ENCODE results near the gene MACROD1. TPM values are rescaled to one million over a fixed set of nuclear protein-coding genes. Genes with fewer than 3 reads are reported as not detected.

The MACROD1 gene
- total and polyA plus RNA-seq, 10 of the 15 experiments (the other 5 are each of a cell fraction or from before 2014, with no cell fraction given): 1.2 to 22.7 (median 11.3) TPM; not detected in 1

GRCh38 chr11:63961608-63962412, 204.1 kb downstream of the MACROD1 start:
- no TSS peak for BruUV-seq (replicated peaks)
- Histone ChIP-seq H3K9me3 (replicated peaks; ENCODE audit: control insufficient read depth, insufficient read depth, low read length) (no peaks in the 10 kb centered on the region), H4K20me1 (ENCODE audit: control insufficient read depth, insufficient read depth) (no peaks in the 10 kb centered on the region), H3K27ac (ENCODE audit: control insufficient read depth, insufficient read depth) (peak overlapping the region; percentile 39; the same call in 1 of the 2 replicates), H3K9ac (ENCODE audit: control insufficient read depth, insufficient read depth, low read length) (no peak overlapping the region), H3K79me2 (ENCODE audit: control insufficient read depth, insufficient read depth, low read length) (no peaks in the 10 kb centered on the region), H3K4me3 (no peak overlapping the region), H2AFZ (ENCODE audit: control insufficient read depth, low read depth, low read length) (no peak overlapping the region), H3K4me1 (ENCODE audit: control insufficient read depth, insufficient read depth, low read length) (peaks cover 15% of the 10 kb centered on the region), H3K27me3 (replicated peaks in 1 of 2; ENCODE audit: control insufficient read depth in 2 of 2, insufficient read depth in 2 of 2, low read length in 1 of 2) (no peaks in the 10 kb centered on the region), H3K4me2 (ENCODE audit: control insufficient read depth, insufficient read depth) (peak overlapping the region; percentile 54; the same call in 1 of the 2 replicates), H3K36me3 (ENCODE audit: control insufficient read depth in 2 of 2, insufficient read depth in 2 of 2, low read length in 1 of 2) (peaks cover 0 to 2% of the 10 kb centered on the region in 2 experiments; a peak in 2 of 4 replicates)
- ATAC-seq (no peak), FAIRE-seq (no peak), DNase-seq (ENCODE audit: low read depth, low spot score) (no peak)
- 48% methylated on average over 17 of the region's 19 CpGs for WGBS (ENCODE audit: insufficient coverage, insufficient replicate concordance, low lambda C conversion rate, missing lambda C conversion rate)
- RAD21 ChIA-PET (ENCODE audit: unreplicated experiment): no interaction called here
- CTCF ChIA-PET: interaction anchor here (1.8 kb wide), 1 partner anchor 10 kb away, joined by 6 read pairs; no protein-coding TSS in a partner anchor
- in situ Hi-C loops (cut with MboI): no loop called here
- POLR2A ChIA-PET: interaction anchor here (0.6 to 1.9 kb wide), 5 partner anchors 9 to 1037 kb away, joined by 3 to 6 read pairs (median 4); partner anchors contain the start of gene NAA40
- intact Hi-C loops (cut with micrococcal nuclease; ENCODE audit: unreplicated experiment): no loop called here
- TF ChIP-seq IKZF2 (IDR thresholded peaks at IDR 0.05) (no peak), MYB (IDR thresholded peaks at IDR 0.05; ENCODE audit: borderline replicate concordance, low read depth, low read length) (no peak), NBN (IDR thresholded peaks at IDR 0.05) (no peak), LARP7 (IDR thresholded peaks at IDR 0.05) (no peak), TCF3 (IDR thresholded peaks at IDR 0.05; ENCODE audit: borderline replicate concordance, insufficient read depth, low read depth, low read length) (0 out of 2 replicates have a peak, but pooled peaks have one; percentile 65), RUNX3 (IDR thresholded peaks at IDR 0.05; ENCODE audit: low read length) (peak; percentile 78), CBFB (IDR thresholded peaks at IDR 0.05; ENCODE audit: low read depth) (0 out of 2 replicates have a peak, but pooled peaks have one; percentile 19), SMARCA5 (IDR thresholded peaks at IDR 0.05) (no peak), EED (IDR thresholded peaks at IDR 0.05; ENCODE audit: low read depth) (0 out of 2 replicates have a peak, but pooled peaks have one; percentile 29)
- SMC1A ChIA-PET (ENCODE audit: uncharacterized antibody, unreplicated experiment): interaction anchor here (0.6 to 1.4 kb wide), 4 partner anchors 9 to 1321 kb away, joined by 3 to 4 read pairs (median 4); no protein-coding TSS in a partner anchor

Measured in GM12878 (cell line).